A673 (cell line): ENCODE results near the gene BCL2L2.

Experiments used
- EZH2 ChIP-seq: fragments of 200-600 bp; sonication (generic); IDR thresholded peaks from 2 replicates; pipeline ENCODE4 v1.6.1; 2017; ENCODE audit warnings: borderline replicate concordance, low read depth, mild to moderate bottlenecking, mixed read lengths, antibody characterized with exemption, low read length; ENCODE audit not compliant: poor library complexity, severe bottlenecking
- TF ChIP-seq, protein P1 (sequence below): fragments of 300-800, 200-600 bp; sonication (generic); conservative IDR thresholded peaks from 2 replicates; pipeline ENCODE4 v1.5.1; 2017; ENCODE audit warnings: low read depth, mild to moderate bottlenecking, antibody characterized with exemption, low read length, moderate library complexity, mixed read lengths

DNA sequence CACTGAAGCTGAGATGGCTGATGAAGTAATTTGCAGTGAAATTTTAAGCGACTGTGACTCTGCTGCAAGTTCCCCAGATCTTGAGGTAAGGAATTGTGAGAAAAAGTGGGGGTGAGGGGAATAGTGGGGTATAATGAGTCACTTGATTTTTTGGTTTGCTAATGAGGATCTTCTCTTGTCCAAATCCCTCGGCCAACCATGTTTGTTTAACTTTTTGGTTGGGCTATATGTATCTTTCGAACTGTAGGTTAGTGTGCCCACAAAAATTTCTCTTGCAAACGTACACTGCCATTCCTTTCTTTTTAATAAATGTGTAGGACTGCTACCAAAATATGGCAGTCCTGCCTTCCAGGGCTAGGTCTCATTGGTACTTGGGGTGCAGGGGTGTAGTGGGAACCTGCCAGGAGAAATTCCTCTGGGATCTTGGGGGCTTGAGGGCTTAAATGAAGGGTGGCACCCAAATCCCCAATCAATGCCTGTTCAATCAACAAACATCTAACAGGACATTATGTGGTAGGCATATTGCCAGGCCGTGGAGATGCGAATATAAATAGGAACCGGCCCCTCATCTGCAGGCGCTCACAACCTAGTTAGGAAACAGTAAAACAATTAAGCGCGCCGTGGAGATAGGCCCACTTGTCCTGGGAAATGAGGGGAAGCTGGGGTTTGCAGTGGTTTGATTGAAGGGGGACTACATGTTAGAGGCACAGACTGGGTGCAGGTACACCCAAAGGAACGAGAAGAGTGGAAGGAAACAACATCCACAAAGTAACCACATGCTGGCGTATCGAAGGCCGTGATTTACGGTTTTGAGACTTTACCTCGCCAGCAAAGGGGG lies 13.3 kb downstream of the BCL2L2 start:
- TF ChIP-seq, protein P1, sequence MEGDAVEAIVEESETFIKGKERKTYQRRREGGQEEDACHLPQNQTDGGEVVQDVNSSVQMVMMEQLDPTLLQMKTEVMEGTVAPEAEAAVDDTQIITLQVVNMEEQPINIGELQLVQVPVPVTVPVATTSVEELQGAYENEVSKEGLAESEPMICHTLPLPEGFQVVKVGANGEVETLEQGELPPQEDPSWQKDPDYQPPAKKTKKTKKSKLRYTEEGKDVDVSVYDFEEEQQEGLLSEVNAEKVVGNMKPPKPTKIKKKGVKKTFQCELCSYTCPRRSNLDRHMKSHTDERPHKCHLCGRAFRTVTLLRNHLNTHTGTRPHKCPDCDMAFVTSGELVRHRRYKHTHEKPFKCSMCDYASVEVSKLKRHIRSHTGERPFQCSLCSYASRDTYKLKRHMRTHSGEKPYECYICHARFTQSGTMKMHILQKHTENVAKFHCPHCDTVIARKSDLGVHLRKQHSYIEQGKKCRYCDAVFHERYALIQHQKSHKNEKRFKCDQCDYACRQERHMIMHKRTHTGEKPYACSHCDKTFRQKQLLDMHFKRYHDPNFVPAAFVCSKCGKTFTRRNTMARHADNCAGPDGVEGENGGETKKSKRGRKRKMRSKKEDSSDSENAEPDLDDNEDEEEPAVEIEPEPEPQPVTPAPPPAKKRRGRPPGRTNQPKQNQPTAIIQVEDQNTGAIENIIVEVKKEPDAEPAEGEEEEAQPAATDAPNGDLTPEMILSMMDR: no peak
- no peak for TF ChIP-seq EZH2
